NCI-H2196 treated with DMSO at 0.1 percent for 48 hours (cell line): ENCODE results near the gene SLC8B1.

Experiments used
- DNase-seq: peaks from one replicate; lab custom pipeline; 2025; ENCODE audit not compliant: unreplicated experiment; lab: John Stamatoyannopoulos, UW

SLC8B1 gene

DNA sequence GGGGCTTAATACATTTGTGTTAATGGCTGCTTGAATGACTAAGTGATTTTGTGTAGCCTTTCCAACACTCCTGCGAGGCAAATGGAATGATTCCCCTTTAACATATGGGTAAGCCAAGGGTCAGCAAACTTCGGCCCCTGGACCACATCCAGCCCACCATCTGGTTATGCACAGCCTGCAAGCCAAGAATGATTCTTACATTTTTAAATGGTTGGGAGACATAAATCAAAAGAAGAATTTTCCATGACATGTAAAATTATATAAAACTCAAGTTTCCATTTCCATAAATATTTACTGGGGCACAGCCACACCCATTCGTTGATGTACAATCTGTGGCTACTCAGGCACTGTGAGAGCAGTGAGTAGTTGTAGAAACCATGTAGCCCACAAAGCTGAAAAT, 9.0 kb downstream of the SLC8B1 start:
- DNase-seq = no peak

DNA sequence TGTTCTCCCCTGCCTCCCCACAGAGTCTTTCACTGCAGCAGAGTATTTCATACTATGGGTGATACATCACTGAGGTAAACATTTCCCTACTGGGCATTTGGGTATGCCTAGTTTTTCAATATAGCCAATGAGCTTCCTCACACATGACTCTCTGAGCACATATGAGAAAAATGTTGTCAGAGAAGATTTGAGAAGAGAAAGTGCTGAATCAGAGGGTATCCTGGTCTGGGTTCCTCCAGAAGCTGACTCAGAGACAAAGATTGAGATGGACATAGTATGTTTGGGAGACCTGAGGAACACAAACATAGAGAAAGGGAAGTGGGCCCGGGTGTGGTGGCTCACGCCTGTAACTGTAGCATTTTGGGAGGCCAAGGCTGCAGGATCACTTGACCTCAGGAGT, 12.6 kb downstream of the SLC8B1 start:
- DNase-seq = no peak

DNA sequence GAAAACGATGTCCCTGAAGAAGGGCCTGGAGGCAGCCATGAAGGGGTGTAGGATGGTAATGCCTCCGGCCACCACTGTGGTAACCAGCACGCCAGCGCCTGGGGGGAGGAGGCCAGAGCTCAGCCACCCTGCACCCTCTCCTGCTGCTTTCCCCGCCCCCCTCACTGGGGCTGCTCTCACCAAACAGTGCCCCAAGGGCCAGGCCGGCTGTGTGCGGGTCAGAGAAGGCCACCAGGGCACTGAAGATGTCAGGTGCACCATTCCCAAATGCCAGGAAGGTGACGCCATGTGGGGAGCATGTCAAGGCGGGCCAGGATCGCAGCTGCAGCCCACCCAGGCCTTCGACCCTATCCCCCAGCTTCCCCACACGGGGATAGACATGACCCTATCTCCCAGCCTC, 14.5 kb downstream of the SLC8B1 start:
- no peak for DNase-seq

DNA sequence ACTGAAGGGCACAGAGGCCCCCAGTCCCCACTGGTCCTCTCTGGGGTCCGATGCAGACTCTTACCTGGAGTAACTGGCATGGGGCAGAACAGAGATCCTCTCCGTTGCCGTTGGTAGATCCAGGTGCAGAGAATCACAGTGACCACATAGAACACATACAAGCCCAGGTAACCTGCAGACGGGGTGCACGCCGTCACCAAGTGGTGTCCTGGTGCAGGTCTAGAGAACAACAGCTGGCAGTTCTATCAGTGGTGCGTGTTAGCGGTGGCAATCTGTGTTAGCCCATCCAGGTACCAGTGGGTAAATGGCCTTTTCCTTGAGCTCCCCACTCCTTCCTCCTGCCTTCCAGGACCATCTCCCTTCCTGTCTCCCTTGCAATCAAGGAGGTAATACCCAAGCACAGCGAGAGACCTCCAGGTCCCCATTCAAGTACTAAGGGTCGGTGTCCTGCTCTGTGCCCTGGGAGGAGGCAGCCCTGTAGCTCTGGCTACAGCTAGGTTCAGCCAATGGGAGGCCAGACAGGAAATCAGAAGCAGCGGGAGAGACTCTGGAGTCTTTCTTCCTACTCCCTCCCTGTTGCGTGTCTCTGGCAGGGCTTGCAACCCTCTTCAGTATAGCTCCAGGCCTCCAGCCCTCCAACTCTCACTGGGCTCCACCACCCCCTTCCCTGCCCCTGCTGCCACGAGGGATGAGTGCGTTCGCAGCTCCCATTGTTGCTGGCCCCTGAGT, 15.8 kb downstream of the SLC8B1 start:
- DNase-seq = no peak

DNA sequence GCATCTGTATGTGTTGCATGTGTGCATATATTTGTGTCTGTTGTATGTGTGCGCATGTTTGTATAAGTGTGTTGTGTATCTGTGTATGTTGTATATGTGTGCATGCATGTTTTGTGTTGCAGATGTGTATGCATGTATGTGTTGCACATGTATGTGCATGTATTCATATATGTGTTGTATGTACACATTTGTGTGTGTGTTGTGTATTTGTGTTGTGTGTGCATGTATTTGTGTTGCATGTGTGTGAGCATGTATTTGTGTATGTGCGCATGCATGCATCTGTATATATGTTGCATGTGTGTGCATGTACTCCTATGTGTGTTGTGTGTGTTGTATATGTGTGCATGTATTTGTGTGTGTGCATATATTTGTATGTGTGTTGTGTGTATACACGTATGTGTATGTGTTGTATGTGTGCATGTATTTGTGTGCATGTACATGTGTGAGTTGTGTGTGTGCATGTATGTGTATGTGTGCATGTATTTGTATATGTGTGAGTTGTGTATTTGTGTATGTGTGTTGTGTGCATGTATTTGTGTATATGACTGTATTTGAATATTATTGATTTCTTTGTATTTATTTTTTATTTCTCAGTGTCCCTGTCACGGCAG, 16.8 kb downstream of the SLC8B1 start:
- DNase-seq = no peak

- DNase-seq = no peak
Observed at GRCh38 chr12:113317122-113317521, 17.8 kb downstream of the SLC8B1 start.

DNA sequence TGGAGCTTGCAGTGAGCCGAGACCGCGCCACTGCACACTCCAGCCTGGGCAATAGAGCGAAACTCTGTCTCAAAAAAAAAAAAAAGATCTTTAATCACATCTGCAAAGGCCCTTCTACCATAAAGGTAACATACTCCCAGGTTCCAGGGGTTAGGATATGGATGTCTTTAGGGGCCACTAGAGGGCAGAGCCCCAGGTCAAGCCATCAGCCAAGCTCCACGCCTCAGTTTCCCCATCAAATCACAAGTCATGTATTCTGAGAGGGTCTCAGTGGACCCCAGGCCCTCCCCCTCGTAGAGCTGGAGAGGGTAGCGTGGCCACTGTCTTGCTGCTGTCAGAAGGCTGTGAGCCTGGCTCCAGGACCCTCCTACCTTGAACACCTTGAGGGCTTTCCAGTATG, 18.8 kb downstream of the SLC8B1 start:
- DNase-seq = no peak

- no peak for DNase-seq
Observed at GRCh38 chr12:113315358-113315757, 19.6 kb downstream of the SLC8B1 start.

GRCh38 chr12:113314121-113314529, 20.8 kb downstream of the SLC8B1 start:
- no peak for DNase-seq

GRCh38 chr12:113310489-113310888, 24.4 kb downstream of the SLC8B1 start:
- peak; percentile 16 for DNase-seq

GRCh38 chr12:113306382-113306781, 28.5 kb downstream of the SLC8B1 start:
- peak; percentile 5 for DNase-seq

DNA sequence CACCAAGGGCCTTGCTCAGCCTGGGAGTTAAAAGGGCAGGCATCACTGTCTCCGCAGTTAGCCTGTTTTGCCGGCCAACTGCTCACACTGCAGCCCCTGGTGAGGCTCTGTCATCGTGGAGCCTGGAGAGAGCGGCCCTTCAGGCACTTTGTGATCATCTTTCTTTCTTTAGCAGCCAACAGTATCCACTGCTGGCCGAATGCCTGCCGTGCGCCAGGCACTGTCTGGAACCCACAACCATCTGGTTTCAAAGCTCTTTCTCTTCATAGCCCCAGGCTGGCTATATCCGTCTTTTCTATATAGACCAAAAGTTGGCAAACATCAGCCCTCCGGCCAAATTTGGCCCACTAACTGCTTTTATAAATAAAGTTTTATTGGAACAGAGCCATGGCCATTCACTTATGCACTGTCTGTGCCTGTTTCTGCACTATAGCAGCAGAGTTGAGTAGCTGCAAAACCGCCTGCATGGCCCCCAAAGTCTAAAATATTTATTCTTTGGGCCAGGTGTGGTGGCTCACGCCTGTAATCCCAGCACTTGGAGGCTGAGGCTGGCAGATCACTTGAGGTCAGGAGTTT, 29.5 kb downstream of the SLC8B1 start:
- DNase-seq = no peak

GRCh38 chr12:113302886-113303640, 31.8 kb downstream of the SLC8B1 start:
- no peak for DNase-seq

GRCh38 chr12:113302466-113302865, 32.4 kb downstream of the SLC8B1 start:
- DNase-seq = no peak

GRCh38 chr12:113301811-113302210, 33.1 kb downstream of the SLC8B1 start:
- no peak for DNase-seq

DNA sequence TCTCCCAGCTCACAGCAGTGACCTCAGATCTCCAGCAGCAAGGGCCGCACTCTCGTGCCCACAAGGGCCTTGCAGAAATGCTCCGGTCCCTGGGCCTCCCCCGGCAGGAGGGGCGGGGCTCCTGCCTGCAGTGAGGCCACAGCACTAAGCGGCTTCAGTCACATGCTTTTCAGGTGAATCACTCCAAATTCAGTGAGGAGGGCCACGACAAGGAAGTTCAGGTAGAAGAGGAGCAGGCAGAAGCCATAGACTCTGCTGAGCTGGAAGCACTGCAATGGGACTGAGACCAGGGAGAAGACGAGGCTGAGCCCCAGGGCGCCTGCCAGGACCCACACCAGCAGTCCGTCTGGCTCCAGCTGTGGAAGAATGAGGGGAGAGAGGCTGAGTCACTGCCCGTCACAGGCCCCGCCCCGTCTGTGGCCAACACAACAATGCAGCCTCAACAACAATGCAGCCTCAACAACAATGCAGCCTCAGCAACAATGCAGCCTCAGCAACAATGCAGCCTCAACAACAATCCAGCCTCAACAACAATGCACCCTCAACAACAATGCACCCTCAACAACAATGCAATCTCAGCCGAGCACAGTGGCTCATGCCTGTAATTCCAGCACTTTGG, 35.2 kb downstream of the SLC8B1 start:
- peak; percentile 13 for DNase-seq

GRCh38 chr12:113298861-113299545, 35.9 kb downstream of the SLC8B1 start:
- no peak for DNase-seq

DNA sequence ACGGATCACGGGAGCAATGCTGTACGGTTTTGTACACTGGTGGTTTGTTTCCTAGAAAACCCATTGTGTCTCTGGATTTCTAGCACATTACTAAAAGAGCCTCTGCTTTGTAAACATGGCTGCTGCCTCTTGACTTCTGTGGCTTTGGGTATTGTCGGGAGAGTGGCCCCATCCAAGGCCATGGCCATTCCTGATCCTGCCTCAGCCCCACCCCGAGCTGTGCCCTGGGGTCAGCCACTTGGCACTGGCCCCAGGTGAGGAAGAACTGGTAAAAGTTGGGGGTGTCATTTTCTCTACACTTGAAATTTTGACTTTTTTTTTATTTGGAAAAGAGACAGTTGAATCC, 36.5 kb downstream of the SLC8B1 start:
- DNase-seq = no peak

GRCh38 chr12:113297621-113298471, 37.1 kb downstream of the SLC8B1 start:
- no peak for DNase-seq

GRCh38 chr12:113297214-113297587, 37.7 kb downstream of the SLC8B1 start:
- DNase-seq = no peak
